NCI-H2171 treated with DMSO at 0.1 percent for 48 hours (cell line): Measurements from ENCODE around the gene PSME1.

Experiments
- DNase-seq: peaks from one replicate; lab custom pipeline; 2025; lab: John Stamatoyannopoulos, UW

Gene PSME1

GRCh38 chr14:24172261-24172860 is 36.4 kb downstream of the PSME1 start:
- peak; percentile 54 for DNase-seq

GRCh38 chr14:24172871-24173281 is 36.9 kb downstream of the PSME1 start:
- peak; percentile 19 for DNase-seq

GRCh38 chr14:24176599-24176998 is 40.6 kb downstream of the PSME1 start:
- no peak for DNase-seq

DNA sequence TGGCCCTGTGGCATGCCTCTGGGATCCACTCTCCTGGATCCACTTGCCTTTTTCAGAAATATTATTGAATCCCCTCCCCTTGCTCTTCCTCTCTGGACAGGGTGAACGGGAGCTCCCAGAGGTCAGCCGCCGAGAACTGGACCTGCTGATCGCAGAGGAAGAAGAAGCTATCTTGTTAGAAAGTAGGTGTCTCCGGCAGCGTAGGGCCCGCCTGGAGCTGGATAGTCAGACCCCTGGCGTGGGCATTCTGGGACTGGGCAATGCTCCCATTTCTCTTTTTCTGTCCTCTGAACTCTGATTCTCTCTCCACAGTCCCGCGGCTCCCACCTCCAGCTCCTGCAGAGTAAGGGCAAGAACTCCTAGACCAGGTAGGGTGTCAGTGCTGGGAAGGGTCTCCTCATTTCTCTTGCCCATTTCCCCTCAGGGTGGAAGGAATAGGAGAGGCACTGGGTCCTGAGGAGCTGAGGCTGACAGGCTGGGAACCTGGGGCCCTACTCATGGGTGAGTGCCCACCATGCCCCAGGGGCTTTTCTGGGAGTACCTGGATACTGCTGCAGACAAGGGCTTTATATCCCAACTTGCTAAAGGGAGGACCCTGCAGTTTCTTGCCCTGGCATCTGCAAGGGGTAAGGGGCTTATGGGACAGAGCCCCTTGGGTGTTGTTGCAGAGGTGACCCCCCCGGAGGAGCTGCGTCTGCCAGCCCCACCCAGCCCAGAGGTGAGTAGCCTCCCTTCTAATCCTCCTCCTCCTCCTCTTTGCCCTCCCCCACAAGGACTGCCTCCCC is 41.2 kb downstream of the PSME1 start:
- DNase-seq: no peak

DNA sequence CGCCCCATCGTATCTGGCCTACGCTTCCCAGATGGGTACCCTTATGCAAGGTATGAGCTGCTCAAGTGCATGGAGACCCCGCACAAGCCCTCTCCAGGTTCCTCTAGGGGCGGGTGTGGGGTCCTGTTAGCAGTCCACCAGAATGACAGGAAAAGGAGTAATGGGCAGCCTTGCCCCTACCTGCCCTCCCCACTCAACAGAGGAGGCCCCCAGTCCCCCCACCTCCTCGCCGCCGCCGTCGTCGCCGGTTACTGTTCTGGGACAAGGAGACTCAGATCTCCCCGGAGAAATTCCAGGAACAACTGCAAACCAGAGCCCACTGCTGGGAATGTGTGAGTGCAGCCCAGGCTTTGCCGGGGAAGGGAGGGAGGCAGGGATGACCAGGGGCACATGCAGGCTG is 41.9 kb downstream of the PSME1 start:
- DNase-seq: no peak

DNA sequence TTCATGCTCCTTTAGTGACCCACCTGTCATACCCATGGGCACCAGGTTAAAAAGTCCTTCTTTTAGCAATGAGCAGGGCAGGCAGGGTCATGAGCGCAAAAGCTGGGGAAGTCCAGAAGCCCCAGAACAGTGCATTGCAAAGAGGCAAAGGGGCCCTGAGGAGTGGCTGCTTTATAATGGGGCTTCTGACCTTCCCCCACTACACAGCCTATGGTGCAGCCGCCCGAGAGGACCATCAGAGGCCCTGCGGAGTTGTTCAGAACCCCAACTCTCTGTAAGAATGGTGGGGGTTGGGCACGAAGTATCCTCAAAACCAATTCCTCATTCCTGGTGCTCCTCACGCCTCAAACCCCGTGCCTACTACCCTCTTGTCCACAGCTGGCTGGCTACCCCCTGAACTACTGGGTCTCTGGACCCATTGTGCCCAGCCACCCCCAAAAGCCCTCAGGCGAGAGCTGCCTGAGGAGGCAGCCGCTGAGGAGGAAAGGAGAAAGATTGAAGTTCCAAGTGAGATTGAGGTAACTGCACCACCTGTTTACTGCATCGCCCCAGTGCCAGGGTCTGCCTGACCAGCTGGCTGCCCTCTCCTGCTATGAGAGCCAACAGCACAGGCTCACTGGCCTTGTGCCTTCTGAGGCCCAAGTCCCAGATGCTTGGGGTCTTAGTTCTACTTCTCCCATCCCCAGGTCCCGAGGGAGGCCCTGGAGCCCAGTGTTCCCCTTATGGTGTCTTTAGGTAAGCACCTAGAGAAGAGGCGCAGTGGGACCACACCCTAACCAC is 42.6 kb downstream of the PSME1 start:
- no peak for DNase-seq

DNA sequence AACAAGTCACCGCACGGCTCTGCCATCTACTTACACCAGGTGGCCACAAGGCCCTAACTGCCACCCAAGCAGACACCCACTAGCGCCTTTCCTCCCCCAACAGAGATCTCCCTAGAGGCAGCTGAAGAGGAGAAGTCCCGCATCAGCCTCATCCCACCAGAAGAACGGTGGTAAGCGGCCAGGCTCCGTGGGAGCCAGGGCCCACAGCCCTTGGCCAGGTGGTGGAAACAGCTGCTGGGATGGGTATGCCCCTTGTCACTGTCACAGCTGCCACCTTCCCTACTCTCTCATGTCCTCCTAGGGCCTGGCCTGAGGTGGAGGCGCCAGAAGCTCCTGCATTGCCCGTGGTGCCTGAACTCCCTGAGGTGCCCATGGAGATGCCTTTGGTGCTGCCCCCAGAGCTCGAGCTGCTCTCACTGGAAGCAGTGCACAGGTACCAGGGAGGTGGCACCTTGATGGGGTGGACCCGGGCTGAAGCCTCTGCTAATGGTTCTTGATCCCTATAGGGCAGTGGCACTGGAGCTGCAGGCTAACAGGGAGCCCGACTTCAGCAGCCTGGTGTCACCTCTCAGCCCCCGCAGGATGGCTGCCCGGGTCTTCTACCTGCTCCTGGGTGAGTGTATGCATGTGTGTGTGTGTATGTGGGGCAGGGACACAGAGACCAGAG is 43.4 kb downstream of the PSME1 start:
- DNase-seq: no peak

DNA sequence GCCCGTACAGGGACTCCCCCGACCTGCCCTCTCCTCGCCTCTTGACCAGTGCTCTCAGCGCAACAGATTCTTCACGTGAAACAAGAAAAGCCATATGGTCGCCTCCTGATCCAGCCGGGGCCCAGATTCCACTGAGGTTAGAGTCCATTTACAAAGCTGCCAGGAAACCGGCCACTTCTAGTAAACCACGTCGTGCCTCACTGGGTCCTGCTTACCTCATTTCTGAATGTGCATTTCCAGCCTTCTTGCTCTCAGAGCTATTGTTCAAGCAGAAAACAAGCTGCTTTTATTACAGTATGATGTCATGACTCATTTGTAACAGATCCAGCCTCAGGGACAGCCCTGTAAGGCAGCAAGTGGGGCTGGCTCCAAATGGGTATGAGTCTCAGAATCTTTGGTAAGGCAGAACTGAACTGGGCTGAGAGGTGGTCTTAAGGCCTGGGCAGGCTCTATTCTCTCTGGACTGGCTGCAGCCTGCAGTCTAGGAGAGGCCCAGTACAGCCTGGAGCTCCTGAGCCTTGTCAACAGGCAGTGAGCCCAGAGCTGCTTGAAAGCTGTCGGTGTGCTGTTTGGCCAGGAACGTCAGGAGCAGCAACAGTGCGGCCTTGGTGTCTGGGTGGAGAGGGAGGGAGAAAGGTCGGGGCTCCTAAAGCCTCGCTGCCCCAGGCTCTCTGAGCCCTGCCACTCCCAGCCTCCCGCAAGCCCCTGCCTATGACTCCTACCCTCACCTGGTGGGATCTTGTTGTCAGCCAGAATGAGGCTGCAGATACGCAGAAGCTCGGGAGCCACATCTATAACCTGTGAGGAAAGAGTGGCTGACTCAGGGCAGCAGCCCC is 44.2 kb downstream of the PSME1 start:
- DNase-seq: no peak

DNA sequence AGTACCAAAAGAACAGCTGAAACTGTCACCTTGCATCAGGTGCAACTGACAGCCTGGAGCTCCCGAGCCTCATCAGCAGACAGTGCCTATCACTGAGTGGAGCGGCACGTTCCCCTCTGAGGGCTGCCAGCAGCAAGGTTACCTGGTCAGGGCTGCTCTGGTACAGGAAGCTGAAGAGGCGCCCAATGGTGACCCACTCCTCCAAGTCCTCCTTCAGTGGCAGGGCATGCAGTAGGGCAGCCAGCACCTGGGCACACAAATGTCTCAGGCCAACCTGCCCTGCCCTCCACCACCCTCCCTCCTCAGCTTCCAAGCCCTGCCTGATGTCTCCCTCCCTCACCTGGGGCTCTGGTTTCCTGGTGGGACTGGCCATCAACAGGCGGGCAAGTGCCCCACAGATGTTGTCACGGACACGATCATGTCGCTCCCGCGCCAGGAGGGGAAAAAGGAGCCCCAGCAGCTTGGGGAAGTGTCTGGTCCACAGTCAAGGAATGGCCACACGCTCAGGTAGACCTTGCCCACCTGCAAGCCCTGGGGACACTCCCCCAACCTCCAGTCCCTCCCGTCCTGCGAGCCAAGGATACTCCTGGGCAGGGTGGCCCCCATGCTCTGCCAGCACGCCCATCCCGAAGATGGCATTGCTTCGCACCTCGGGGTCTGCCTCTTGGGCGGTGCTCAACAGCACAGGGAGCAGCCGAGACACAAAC is 45.5 kb downstream of the PSME1 start:
- no peak for DNase-seq

DNA sequence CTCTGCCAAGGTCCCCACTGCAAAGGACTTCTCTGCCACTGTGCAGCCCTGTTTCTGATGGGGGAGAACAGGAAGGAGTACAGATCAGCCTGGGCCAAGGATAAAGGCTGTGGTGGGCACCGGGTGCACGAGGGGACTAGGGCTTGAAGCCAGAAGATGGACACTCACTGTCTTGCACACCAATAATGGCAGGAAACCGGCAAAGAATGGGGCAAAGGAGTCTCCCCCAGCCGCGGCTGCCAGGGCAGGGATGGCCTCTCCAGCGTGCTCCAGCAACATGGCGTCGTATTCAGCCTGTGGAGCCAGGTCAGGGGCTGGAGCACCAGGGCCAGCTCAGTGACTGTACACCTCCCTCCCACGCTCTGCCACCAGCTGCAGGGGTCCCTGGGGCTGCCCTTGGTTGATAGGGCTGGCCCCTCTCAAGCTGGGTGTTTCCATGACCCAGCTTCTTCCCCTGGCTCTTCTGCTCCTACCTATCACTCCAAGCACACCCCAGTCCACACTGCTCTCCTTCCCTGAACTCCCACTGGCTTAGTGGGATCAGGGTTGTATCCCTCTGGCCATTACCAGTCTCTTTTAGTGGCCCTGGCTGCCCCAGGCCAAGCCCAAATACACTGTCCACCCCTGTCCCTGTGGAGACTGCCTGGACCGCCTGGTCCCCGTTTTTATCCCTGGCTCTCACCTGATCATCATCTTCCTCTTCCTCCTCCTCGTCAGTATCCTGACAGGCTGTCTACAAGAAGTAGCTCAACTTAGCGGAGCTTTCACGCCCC is 46.3 kb downstream of the PSME1 start:
- DNase-seq: no peak

DNA sequence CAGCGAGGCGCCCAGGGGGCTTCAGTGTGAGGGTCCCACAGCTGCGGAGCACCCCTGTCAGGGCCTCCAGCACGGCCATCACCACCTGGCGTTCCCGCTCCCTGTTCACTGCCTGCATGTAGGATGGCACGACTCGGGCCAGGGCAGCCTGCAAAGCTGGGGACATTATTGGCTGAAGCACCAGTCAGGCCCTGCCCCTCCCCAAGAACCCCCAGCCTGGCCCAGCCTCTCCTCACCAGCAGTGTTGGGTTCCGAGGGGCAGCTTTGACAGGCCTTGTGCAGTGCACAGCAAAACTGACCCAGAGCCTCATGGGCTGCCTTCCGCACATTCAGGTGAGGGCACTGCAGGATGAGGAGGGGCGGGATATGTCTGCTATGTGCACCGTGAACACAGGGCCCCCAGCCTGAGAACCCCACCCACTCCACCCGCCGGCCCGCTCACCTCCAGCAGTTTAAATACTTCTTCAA is 47.1 kb downstream of the PSME1 start:
- DNase-seq: no peak

DNA sequence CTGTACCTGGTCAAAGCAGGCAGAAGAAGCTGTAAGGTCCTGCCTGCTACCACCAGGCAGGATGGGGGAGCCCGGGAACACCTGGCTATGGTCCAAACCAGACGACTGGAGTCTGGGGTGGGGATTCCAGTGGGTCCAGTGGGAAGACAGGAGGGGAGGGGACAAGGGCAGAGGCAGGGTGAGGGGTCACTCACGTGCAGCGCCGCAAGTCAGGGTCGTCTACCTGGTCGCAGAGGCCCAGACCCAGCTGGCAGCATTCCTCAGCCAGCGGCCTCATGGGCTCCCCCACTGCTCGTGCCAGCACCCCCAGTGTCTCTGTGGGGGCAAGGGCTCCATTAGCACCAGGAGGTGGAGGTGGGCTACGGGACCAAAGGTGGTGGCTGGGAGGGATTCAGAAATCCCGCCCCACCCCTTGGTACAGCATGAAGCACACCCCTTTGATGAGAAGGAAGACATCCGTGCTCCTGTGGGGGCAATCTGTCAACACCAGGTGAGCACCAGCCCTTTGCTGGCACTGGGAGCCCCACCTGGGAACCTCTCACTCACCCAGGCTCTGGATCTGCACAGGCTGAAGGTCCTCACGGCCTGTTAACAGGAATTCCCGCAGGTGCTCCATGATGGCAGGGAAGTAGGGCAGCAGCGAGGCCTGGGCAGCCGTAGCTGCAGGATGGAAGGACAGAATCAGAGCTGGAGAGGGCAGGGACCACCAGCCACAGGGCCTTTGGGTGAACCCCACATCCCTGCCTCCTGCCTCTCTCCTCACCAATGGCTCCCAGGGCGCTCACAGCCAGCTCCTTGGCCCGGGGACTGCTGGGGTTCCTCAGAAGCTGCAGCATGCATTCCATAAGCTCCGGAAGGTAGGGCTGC is 48.3 kb downstream of the PSME1 start:
- no peak for DNase-seq

DNA sequence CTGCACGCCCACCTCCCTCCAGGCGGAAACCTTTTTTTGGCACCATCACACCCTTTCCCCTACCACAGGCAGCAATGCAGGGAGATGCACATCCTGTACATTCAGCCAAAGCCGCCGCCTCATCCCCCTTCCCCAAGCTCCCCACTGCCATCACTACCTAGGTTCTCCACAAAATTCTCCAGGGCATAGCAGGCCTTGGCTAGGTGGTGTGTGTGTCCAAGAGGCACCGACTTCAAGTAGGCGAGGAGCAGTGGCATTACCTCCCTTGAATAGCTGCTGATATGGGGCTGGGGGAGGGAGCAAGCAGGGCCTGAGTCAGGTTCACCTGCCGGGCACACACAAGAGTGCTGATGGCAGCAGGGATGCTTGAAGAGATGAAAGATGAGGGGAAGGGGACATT is 49.0 kb downstream of the PSME1 start:
- no peak for DNase-seq

- no peak for DNase-seq
Observed at GRCh38 chr14:24185741-24186140, 49.7 kb downstream of the PSME1 start.

DNA sequence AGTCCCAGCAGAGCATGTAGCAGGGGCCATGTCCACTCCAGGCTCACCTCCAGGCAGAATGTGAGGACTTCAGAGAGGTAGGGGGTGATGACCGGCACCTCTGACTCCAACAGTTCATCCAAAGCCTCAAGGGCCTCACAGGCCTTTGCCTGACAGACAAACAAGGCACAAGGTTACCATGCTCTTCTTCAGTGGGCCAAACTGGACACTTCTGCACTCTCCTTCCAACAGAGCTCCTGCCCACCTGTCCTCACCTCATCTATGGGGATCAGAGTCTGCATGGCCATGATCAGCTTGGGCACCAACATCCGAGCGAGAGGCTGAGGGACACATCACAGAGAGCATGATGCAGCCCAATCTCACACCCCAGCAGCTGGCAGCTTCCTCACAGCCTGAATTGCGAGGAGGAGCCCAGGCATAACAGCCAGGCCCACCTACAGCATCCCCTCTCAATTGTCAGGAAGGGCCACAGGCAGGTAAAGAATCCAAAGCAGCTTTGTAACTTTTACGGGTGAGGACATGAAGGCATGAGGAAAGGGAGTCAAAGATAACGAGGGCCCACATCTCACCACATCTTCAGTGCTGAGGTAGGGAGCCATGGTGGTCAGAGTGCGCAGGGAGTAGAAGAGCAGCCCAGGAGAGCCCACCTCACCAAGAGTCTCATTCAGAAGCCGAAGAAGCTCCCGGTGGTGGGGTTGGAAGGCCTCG is 51.0 kb downstream of the PSME1 start:
- no peak for DNase-seq

- no peak for DNase-seq
Observed at GRCh38 chr14:24187539-24187915, 51.5 kb downstream of the PSME1 start.
